NCI-H345 treated with DMSO at 0.1 percent for 48 hours (cell line): ENCODE results near the gene CHPF.

Source experiments
- DNase-seq: peaks from one replicate; lab custom pipeline; 2025; ENCODE audit not compliant: unreplicated experiment; lab: John Stamatoyannopoulos, UW

CHPF gene

DNA sequence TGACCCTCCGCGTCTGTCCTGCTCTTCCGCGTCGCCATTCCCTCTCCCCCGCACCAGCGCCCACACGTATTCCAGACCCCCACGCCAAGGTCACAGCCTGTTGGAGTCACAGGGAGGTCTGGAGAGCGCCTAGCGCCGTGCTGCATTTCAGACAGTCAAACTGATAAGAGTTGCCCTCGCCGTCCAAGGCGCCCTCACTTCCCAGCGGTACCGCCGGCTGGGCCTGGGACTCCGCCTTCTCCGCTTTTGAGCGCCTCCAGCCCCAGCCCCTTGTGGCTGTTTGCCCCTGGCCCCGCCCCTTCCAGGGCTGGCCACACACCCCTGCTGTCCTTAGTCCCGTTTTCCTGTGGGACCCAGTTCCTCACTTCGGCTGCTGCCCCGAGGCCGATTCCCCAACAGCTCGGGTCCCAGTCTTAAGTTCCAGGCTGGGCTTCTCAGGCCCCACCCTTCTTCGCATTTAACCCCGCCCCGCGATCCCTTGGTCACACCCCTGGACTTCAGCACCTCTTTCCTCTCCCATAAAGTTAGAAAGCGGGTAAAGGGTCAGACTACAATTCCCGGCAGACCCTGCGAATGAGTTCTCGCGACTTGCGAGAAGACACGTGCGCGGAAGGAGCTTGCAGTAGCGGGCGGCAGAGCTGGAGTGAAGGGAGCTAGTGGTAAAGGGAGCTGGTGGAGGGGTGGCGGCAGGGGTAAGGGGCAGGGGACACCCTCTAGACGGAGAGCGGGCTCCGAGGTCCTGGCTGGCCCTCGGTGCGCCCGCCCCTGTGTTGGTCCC is 45.1 kb downstream of the CHPF start, which contains the start of gene GMPPA:
GMPPA (plus strand) TSS at position 612 of the 778 bp plus-strand sequence. CDS start 1,085 bp downstream, outside the sequence.
- peak; percentile 91 for DNase-seq

DNA sequence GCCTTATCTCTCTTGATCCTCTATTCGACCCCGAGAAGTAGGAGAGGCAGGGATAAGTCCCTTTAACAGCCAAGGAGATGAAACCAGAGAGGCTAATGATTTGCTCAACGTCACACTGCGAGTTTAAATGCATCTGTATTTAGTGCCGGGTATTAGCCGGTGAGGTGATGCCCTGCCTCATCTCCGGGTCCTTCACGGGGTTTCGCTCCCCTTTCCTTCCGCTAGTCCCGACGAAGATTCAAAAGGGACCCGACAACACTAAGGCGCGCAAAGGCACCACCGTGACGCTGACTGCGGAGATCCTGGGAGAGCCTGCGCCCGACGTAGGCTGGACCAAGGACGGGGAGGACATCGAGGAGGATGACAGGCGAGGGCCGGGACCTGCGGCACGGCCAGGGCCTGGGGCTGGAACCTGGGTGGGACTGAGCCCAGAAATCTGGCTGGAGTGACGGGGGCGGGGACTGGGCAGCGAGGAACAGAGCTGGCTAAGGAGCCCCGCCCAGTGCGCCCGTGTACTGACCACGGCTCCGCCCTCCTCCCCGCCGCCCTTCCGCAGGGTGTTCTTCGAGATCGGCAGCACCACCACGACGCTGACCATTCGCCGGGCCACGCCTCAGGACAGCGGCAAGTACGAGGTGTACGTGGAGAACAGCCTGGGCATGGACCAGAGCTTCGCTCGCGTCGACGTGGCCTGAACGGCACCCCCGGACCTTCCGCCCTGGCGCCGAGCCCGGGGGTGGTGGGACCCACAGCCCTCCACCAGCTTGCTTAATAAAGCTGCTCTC is 45.9 kb downstream of the CHPF start:
- DNase-seq: no peak

DNA sequence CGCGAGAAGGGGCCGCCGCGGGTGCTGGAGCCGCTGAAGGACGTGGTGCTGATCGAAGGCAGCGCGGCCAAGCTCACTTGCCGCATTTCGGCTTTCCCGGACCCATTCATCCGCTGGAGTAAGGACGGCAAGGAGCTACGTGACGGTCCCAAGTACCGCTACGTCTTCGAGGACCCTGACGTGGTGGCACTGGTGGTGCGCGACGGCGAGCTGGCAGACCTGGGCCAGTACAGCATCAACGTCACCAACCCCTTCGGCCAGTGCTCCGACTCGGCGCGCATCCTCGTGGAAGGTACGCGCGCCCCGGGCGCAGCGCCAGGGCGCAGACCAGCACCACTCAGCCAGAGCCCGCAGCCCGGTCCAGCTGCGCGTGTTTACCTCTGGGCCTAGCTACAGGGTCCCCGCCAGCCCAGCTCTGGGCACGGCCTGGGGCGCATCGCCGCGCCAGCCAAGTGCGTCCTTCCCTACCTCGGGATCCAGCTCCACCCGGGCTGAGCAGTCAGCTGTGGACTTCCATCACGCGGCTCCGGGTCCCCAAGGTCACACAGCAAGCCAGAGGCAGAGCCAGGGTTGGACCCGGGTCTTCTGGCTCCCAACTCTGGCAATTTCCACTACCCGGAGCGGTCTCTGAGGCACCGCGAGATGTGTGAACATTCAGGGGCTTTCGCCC is 46.6 kb downstream of the CHPF start:
- no peak for DNase-seq

DNA sequence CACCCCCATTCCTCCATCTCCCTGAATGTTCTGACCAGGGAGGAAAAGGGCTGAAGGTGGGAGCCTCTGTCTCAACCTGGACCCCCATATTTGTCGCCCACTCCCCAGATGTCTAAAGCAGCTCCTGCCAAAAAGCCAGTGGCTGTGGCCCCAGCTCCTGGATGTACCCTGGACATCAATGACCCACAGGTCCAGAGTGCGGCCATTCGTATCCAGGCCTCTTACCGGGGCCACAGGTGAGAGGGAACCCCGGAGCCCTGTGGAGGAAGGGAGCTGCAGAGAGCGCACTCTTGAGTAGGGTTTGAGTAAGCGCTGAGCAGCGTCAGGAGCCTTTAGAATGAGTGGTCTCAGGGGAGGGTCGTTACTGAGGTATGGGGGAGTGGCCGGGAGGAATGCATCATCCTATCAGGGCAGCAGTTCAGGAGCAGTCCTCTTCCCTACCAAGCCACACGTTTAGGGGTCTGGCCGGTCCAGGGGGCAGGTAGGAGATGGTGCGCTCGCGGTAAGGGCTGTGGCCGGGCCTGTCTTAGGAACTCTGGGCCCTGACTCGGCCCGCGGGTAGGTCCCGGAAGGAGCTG is 47.3 kb downstream of the CHPF start:
- DNase-seq: no peak

DNA sequence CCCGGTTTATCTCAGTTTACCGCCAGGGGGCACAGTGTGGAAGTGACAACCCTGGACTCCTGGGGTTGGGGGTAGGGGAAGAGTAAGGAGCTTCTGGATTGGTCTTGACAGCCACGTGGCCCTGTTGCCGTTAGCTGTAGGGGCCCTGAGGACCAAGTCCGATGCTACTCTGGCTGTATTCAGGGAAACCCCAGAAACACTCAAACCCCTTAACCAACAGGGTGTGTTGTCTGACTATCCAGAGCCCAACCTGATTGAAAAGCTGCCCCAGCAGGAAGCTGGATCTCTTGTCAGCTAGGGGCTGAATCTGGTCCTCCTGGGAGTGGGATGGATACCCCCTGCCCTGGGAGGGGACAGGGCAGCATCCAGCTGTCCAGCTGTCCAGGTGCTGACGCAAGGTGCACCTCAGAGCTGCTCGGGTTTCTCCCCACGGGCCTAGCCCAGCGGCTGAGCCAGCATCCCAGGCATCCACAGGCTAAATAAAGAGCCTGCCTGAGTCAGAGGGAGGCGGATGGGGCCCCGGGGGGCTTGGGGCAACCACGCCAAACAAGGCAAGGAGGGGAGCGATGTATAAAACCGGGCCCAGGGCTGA is 48.0 kb downstream of the CHPF start:
- peak; percentile 38 for DNase-seq

DNA sequence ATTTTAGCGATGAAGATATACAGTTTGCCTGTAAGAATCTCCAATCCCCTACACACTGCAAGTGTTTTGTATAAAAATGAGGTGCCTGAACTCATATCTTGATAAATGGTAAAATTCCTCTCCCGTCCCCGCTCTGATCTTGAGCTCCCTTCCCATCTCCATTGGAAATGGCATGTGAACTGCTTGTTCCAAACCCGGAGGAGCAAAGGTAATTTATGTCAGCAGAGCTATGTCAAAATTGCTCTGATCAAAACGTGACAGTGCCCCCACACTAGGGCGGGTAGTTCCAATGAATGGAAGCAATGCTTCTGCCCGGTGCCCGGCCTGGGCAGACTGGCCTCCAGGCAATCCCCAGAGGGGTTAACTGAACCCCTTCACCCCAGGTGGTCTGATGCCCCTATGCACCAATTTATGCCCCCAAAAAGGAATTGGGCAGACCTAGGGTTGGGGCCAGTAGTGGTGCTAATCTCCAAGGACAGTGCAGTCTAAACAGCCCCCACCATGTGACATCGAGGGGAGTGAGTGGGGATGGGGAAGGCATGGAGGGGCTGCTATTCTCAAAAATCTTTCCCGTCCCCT is 48.6 kb downstream of the CHPF start:
- no peak for DNase-seq

DNA sequence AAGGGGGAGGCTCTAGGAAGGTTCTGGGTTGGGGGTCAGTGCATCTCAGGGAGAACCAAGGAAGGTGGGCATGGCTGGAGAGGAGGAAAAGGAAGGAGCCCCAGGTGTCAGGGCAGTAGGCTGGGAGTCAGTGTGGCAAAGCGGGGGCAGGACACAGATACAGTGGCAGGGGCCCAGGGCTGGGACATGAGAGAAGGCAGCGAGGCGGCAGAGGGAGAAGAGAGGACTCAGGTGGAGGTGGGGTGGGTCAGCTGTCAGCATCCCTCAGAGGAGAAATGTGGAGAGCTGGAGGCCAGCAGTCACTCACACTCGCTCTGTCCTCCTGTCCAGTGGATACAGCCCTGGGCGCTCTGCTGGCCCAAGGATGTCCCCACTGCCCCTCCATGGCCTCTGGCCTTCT is 50.5 kb downstream of the CHPF start:
- DNase-seq: no peak

DNA sequence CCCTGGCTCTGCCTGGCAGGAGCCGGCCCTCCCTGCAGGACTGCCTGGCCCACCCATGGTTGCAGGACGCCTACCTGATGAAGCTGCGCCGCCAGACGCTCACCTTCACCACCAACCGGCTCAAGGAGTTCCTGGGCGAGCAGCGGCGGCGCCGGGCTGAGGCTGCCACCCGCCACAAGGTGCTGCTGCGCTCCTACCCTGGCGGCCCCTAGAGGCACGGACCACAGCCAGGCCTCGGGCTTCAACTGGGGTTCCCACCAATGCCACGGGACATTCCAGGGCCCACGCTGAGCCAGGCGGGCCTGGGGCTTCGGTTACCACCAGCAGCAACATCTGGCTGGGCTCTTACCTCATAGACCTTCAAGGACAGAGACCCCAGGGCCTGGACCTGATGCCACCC is 51.0 kb downstream of the CHPF start:
- no peak for DNase-seq

DNA sequence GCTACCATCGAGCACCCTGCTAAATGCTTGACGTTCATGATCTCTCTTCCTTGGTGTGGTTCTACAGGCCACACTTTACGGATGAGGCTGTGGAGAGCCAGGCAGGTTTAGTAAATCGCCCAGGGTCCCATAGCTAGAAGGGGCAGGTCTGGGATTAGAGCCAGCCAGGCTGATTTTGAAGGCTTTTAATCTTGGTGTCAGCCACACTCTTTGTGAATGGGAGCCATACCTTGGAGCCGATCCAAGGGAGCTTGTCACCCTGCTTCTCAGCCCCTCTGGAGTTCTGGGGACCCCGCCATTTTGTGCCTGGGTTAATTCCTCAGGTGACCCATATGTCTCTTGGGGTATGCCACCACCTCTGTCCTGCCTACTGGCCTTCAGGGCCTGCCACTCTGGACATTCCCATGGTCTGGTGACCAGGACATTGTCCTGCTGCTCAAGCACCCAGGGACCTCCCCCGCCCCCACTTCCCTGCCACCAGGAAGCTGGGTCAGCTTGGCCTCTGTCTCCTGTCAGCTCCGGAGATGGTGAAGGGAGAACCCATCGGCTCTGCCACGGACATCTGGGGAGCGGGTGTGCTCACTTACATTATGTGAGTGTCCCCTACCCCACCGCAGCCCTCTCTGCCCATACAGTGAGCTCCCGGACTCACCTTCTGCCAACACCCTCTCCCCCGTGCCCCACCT is 52.2 kb downstream of the CHPF start:
- DNase-seq: no peak

DNA sequence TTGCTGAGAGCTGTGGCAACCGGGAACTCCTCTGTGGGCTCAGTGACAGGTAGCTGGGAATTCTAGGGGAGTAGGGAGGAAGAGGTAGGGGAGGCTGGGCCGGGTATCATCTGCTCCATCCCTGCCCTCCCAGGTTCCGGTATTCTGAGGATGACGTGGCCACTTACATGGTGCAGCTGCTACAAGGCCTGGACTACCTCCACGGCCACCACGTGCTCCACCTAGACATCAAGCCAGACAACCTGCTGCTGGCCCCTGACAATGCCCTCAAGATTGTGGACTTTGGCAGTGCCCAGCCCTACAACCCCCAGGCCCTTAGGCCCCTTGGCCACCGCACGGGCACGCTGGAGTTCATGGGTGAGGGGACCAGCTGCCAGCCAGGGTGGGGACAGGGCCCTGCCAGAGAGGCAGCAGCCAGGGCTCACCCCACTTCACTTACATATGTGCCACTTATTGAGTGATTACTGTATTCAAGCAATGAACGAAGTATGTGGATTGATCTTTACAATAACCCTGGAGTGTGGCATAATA is 52.9 kb downstream of the CHPF start:
- DNase-seq: no peak

DNA sequence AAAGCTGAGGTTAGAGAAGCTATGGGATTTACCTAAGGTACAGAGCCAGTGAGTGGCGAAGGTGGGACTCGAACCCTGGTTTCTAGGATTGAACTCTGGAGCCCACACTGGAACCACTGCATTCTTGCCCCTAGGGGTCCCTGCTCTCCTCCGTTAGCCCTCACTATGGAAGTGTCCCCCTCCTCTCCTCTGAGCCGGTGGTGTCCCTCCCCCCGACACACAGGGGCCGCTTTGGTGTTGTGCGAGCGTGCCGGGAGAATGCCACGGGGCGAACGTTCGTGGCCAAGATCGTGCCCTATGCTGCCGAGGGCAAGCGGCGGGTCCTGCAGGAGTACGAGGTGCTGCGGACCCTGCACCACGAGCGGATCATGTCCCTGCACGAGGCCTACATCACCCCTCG is 53.4 kb downstream of the CHPF start:
- no peak for DNase-seq

DNA sequence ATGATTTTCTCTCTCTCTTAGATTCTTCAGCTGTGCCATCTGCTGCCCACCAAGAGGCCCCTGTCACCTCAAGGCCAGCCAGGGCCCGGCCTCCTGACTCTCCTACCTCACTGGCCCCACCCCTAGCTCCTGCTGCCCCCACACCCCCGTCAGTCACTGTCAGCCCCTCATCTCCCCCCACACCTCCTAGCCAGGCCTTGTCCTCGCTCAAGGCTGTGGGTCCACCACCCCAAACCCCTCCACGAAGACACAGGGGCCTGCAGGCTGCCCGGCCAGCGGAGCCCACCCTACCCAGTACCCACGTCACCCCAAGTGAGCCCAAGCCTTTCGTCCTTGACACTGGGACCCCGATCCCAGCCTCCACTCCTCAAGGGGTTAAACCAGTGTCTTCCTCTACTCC is 54.3 kb downstream of the CHPF start:
- no peak for DNase-seq
